NCI-H2196 treated with DMSO at 0.1 percent for 48 hours (cell line): ENCODE data around the gene CORO2B.

ENCODE experiments used
- DNase-seq: peaks from one replicate; lab custom pipeline; 2025; ENCODE audit not compliant: unreplicated experiment; lab: John Stamatoyannopoulos, UW

The CORO2B gene

DNA sequence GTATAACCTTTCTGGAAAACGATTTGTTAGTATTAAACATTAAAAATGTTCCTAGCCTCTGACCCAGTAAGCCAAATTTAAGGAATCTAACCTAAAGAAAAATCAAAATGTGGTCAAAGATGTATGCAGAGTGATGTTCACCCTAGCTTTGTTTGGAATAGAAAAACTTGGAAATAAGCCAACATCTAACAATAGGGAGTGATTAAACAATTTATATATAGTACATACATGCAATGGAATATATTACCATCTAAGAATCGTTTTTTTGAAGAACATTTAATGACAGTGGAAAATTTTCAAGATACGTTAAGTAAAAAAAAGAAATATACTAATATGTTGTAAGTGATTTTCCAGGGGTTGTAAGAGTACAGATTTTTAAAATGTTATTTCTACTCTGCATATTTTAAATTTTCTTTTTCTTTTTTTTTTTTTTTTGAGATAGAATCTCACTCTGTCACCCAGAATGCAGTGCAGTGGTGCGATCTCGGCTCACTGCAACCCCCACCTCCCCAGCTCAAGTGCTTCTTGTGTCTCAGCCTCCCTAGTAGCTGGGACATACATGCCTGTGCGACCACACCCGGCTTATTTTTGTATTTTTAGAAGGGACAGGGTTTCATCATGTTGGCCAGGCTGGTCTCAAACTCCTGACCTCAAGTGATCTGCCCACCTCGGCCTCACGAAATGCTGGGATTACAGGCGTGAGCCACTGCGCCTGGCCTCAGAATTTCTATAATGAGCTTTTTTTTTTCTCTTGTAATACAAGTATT lies 187.0 kb downstream of the CORO2B start:
- no peak for DNase-seq

DNA sequence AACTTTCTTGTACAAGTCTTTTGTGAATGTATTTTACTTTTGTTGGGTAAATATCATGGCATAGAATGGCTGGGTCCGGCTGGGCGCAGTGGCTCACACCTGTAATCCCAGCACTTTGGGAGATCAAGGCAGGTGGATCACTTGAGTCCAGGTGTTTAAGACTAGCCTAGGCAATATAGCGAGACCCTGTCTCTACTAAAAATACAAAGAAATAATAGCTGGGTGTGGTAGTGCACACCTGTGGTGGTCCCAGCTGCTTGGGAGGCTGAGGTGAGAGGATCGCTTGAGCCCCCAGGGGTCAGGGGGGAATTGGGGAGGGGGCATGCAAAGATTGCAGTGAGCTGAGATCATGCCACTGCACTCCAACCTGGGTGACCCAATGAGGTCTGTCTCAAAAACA lies 189.0 kb downstream of the CORO2B start:
- DNase-seq = no peak

DNA sequence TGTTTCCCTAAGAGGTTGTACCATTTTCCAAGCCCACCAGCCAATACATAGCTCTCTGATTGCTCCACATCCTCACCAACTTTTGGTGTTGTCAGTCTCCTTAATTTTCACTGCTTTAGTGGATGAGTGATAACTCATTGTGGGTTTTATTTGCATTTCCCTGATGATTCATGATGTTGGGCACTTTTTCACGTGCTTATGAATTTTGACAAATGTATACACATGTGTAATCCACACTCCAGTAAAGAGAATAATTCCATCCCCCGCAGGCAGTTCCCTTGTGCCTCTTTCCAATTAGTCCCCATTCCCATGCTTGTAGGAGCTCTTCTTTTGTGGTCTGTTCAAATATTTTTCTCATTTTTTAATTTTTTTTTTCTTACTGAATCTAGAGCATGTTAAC lies 189.5 kb downstream of the CORO2B start:
- DNase-seq = no peak

DNA sequence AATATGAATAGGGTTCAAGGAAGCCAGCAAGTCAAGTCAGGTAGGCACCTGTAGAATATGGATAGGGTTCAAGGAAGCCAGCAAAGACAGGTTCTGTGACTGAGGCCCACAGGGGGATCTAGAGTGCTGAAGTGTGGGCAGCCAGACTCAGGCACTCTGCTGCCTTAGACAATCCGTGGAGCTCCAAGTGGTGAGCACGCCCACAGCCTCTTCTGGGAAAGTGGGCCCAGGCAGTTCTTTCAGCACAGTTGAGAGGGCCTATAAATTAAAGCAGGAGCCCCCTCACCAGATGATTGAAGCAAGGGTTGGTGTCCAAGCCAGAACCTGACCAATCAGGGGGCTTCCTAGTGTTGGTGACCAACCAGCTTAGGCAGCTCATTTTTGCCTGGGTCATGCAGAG lies 190.9 kb downstream of the CORO2B start:
- no peak for DNase-seq

GRCh38 chr15:68770216-68770615 lies 191.4 kb downstream of the CORO2B start:
- DNase-seq = no peak

DNA sequence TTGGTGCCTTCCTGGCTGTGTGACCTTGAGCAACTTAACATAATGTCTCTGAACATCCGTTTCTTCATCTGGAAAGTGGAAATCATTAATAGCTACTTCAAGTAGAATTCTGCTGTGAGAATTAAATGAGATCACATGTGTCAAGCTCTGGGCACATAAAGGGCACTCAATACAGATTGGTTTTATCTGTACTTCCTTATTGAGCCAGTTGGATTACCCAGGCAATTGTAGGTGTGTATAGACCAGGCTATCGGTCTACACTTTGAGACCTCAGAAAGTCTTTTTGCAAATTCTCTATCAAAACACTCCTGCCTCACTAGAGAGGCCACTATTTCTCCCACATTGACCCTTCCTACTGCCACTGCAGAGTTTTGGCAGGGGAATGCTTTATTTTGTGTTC lies 194.2 kb downstream of the CORO2B start:
- DNase-seq = no peak

- DNase-seq = no peak
These were observed 195.3 kb downstream of the CORO2B start for GRCh38 chr15:68774120-68774519.

DNA sequence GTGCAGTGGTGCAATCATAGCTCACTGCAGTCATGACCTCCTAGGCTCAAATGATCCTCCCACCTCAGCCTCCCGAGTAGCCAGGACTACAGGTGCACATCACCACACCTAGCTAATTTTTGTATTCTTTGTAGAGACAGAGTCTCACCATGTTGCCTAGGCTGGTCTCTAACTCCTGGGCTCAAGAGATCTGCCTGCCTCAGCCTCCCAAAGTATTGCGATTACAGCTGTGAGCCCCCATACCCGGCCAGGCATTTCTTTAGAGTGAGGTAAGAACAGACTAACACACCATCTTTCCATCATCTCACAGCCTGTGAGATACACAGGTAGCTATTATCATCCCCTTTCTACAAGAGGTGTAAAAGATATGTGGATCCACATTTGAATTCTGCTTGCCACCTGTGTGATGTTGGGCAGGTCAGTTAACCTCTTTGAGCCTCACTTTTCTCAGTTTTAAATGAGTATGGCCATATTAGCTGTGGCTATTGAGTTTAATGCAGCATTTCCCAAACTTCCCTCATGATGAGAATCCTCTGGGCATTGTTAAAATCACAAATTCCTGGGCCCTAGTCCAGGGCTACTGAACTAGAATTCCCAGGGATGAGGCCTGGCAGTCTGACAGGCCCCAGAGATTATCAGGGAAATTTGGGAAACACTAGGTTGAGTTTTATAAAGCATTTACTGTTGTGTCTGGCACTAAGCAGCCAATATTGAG lies 195.9 kb downstream of the CORO2B start:
- DNase-seq = no peak

DNA sequence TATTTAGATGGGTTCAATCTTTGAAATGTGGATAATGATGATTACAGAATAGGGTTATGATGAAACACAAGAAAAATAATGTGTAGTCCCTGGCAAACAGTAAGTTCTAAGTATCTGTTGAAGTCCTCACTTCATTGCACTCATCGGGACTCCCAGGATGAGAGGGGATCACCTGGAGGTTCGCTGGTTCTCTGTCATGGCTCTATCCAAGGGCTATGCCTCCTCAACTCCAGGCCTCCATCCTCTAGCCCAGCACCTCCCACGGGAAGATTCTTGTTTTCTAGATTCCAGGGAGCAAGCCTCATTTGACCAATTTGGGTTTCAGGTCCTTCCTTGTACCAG lies 196.4 kb downstream of the CORO2B start:
- no peak for DNase-seq

- no peak for DNase-seq
These were observed 197.1 kb downstream of the CORO2B start for GRCh38 chr15:68775671-68776476.

DNA sequence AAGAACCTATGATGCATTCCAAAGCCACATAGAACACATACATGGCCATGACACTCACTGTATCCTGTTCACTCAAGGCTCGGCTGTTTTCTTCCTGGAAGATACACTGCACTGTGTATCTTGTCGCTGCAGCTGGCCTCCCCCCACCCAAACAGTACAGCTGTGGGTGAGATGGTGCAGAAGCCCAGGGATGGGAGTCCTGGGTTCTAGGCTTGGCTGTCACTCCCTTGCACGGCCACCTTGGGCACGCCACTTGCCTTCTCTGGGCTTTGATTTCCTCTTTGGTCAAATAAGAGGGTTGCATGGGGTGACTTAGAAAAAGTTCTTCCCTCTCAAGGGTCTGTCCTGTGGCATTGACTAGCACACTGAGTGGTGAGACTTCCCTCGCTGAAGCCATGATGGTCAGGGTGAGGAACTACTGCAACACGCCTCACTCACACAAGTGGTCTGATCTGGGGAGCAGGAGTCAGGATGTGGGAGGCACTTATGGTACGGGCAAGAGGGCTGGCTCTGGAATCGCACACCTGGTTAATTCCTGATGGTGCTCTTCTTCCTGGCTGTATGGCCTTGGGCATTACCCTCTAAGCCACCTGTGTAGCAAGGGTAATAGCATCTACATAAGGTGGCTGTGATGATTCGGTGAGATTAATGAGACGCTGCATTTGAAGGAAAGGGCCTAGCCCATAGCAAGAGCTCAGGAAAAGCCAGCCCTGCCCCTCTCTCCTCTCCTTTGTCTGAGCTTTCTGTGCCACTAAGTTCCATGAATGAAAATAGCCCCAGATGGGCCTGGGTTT lies 197.9 kb downstream of the CORO2B start:
- no peak for DNase-seq
